ENCODE data around the gene TBC1D25. TPM values are rescaled to one million over a fixed set of nuclear protein-coding genes. Genes with fewer than 3 reads are reported as not detected.
A peak's percentile ranks its signal among the peaks of the same experiment; 100 is the strongest.

The TBC1D25 gene
- total RNA-seq, 1 experiment from 2014 or later, result 7.5 TPM

DNA sequence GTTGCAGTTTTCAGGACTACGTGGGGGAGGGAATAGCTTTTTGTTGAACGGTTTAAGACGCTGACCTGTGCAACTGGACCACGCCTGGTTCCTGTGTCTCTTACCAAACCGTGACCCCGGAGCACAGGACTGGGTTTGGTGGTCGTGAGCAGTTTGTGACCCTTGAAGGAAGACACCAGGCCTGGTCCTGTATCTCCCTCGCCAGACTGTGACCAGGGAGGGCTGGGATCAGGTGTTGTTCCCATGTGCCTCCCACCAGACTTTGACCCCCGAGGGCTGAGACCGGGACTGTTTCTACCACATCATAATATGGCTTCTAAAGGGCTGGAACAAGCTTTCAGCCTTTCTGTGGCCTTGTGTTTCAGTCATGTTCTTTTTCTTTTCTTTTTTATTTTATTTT, 17.2 kb upstream of the TBC1D25 start:
- H3K36me3 Mint-ChIP-seq, result peaks cover 15% of the 10 kb centered on the region
- DNase-seq (ENCODE audit: low spot score), result no peak
- H3K9me3 Mint-ChIP-seq, result no peaks in the 10 kb centered on the region
- no peak for ATAC-seq
- H3K27ac Mint-ChIP-seq, result peak overlapping the region; percentile 53
- ChIA-PET POLR2A (interaction anchor here (0.6 to 1.3 kb wide), 2 partner anchors 54 to 701 kb away, joined by 4 to 9 read pairs; no protein-coding TSS in a partner anchor), CTCF (interaction anchor here (0.6 to 1.2 kb wide), 4 partner anchors 18 to 1024 kb away, joined by 3 to 4 read pairs (median 4); no protein-coding TSS in a partner anchor)
- TF ChIP-seq ZNF121 (CRISPR knock-in tag; IDR thresholded peaks at IDR 0.05), result no peak
- TF ChIP-seq, protein P1, sequence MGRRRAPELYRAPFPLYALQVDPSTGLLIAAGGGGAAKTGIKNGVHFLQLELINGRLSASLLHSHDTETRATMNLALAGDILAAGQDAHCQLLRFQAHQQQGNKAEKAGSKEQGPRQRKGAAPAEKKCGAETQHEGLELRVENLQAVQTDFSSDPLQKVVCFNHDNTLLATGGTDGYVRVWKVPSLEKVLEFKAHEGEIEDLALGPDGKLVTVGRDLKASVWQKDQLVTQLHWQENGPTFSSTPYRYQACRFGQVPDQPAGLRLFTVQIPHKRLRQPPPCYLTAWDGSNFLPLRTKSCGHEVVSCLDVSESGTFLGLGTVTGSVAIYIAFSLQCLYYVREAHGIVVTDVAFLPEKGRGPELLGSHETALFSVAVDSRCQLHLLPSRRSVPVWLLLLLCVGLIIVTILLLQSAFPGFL (CRISPR knock-in tag; IDR thresholded peaks at IDR 0.05; ENCODE audit: borderline replicate concordance), result no peak
- TF ChIP-seq, protein P2, sequence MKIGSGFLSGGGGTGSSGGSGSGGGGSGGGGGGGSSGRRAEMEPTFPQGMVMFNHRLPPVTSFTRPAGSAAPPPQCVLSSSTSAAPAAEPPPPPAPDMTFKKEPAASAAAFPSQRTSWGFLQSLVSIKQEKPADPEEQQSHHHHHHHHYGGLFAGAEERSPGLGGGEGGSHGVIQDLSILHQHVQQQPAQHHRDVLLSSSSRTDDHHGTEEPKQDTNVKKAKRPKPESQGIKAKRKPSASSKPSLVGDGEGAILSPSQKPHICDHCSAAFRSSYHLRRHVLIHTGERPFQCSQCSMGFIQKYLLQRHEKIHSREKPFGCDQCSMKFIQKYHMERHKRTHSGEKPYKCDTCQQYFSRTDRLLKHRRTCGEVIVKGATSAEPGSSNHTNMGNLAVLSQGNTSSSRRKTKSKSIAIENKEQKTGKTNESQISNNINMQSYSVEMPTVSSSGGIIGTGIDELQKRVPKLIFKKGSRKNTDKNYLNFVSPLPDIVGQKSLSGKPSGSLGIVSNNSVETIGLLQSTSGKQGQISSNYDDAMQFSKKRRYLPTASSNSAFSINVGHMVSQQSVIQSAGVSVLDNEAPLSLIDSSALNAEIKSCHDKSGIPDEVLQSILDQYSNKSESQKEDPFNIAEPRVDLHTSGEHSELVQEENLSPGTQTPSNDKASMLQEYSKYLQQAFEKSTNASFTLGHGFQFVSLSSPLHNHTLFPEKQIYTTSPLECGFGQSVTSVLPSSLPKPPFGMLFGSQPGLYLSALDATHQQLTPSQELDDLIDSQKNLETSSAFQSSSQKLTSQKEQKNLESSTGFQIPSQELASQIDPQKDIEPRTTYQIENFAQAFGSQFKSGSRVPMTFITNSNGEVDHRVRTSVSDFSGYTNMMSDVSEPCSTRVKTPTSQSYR (CRISPR knock-in tag; IDR thresholded peaks at IDR 0.05), result no peak
- TF ChIP-seq ELF4 (CRISPR knock-in tag; IDR thresholded peaks at IDR 0.05; ENCODE audit: low read depth), result no peak
- TF ChIP-seq, protein P3, sequence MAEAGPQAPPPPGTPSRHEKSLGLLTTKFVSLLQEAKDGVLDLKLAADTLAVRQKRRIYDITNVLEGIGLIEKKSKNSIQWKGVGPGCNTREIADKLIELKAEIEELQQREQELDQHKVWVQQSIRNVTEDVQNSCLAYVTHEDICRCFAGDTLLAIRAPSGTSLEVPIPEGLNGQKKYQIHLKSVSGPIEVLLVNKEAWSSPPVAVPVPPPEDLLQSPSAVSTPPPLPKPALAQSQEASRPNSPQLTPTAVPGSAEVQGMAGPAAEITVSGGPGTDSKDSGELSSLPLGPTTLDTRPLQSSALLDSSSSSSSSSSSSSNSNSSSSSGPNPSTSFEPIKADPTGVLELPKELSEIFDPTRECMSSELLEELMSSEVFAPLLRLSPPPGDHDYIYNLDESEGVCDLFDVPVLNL (CRISPR knock-in tag; IDR thresholded peaks at IDR 0.05; ENCODE audit: borderline replicate concordance, low read depth), result no peak
- TF ChIP-seq, protein P4, sequence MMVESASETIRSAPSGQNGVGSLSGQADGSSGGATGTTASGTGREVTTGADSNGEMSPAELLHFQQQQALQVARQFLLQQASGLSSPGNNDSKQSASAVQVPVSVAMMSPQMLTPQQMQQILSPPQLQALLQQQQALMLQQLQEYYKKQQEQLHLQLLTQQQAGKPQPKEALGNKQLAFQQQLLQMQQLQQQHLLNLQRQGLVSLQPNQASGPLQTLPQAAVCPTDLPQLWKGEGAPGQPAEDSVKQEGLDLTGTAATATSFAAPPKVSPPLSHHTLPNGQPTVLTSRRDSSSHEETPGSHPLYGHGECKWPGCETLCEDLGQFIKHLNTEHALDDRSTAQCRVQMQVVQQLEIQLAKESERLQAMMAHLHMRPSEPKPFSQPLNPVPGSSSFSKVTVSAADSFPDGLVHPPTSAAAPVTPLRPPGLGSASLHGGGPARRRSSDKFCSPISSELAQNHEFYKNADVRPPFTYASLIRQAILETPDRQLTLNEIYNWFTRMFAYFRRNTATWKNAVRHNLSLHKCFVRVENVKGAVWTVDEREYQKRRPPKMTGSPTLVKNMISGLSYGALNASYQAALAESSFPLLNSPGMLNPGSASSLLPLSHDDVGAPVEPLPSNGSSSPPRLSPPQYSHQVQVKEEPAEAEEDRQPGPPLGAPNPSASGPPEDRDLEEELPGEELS (CRISPR knock-in tag; IDR thresholded peaks at IDR 0.05), result no peak
- TF ChIP-seq GABPB1 (CRISPR knock-in tag; IDR thresholded peaks at IDR 0.05), result no peak
- TF ChIP-seq OVOL2 (CRISPR knock-in tag; IDR thresholded peaks at IDR 0.05; ENCODE audit: borderline replicate concordance), result no peak
- no peak for TF ChIP-seq JAZF1 (CRISPR knock-in tag; IDR thresholded peaks at IDR 0.05)
- TF ChIP-seq, protein P5, sequence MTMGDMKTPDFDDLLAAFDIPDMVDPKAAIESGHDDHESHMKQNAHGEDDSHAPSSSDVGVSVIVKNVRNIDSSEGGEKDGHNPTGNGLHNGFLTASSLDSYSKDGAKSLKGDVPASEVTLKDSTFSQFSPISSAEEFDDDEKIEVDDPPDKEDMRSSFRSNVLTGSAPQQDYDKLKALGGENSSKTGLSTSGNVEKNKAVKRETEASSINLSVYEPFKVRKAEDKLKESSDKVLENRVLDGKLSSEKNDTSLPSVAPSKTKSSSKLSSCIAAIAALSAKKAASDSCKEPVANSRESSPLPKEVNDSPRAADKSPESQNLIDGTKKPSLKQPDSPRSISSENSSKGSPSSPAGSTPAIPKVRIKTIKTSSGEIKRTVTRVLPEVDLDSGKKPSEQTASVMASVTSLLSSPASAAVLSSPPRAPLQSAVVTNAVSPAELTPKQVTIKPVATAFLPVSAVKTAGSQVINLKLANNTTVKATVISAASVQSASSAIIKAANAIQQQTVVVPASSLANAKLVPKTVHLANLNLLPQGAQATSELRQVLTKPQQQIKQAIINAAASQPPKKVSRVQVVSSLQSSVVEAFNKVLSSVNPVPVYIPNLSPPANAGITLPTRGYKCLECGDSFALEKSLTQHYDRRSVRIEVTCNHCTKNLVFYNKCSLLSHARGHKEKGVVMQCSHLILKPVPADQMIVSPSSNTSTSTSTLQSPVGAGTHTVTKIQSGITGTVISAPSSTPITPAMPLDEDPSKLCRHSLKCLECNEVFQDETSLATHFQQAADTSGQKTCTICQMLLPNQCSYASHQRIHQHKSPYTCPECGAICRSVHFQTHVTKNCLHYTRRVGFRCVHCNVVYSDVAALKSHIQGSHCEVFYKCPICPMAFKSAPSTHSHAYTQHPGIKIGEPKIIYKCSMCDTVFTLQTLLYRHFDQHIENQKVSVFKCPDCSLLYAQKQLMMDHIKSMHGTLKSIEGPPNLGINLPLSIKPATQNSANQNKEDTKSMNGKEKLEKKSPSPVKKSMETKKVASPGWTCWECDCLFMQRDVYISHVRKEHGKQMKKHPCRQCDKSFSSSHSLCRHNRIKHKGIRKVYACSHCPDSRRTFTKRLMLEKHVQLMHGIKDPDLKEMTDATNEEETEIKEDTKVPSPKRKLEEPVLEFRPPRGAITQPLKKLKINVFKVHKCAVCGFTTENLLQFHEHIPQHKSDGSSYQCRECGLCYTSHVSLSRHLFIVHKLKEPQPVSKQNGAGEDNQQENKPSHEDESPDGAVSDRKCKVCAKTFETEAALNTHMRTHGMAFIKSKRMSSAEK (CRISPR knock-in tag; IDR thresholded peaks at IDR 0.05; ENCODE audit: borderline replicate concordance), result no peak
- no peak for TF ChIP-seq ZNF138 (CRISPR knock-in tag; conservative IDR thresholded peaks at IDR 0.05)
- TF ChIP-seq, protein P6, sequence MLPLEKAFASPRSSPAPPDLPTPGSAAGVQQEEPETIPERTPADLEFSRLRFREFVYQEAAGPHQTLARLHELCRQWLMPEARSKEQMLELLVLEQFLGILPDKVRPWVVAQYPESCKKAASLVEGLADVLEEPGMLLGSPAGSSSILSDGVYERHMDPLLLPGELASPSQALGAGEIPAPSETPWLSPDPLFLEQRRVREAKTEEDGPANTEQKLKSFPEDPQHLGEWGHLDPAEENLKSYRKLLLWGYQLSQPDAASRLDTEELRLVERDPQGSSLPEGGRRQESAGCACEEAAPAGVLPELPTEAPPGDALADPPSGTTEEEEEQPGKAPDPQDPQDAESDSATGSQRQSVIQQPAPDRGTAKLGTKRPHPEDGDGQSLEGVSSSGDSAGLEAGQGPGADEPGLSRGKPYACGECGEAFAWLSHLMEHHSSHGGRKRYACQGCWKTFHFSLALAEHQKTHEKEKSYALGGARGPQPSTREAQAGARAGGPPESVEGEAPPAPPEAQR (CRISPR knock-in tag; IDR thresholded peaks at IDR 0.05), result no peak
- no peak for TF ChIP-seq TP53 (CRISPR knock-in tag; IDR thresholded peaks at IDR 0.05)
- no peak for TF ChIP-seq NFATC4 (CRISPR knock-in tag; IDR thresholded peaks at IDR 0.05)
- TF ChIP-seq ATF1 (CRISPR knock-in tag; IDR thresholded peaks at IDR 0.05), result no peak
- peak overlapping the region; percentile 82 for H3K4me3 Mint-ChIP-seq
- H3K27me3 Mint-ChIP-seq (ENCODE audit: low read depth), result no peaks in the 10 kb centered on the region
- H3K4me1 Mint-ChIP-seq, result peaks cover 11% of the 10 kb centered on the region

Data from WTC11 (cell line).